ENCODE data around the gene SOCS1. TPM values are rescaled to one million over a fixed set of nuclear protein-coding genes. Genes with fewer than 3 reads are reported as not detected.

SOCS1 gene
- total RNA-seq, 1 donor from 2014 or later = 0.79 TPM

DNA sequence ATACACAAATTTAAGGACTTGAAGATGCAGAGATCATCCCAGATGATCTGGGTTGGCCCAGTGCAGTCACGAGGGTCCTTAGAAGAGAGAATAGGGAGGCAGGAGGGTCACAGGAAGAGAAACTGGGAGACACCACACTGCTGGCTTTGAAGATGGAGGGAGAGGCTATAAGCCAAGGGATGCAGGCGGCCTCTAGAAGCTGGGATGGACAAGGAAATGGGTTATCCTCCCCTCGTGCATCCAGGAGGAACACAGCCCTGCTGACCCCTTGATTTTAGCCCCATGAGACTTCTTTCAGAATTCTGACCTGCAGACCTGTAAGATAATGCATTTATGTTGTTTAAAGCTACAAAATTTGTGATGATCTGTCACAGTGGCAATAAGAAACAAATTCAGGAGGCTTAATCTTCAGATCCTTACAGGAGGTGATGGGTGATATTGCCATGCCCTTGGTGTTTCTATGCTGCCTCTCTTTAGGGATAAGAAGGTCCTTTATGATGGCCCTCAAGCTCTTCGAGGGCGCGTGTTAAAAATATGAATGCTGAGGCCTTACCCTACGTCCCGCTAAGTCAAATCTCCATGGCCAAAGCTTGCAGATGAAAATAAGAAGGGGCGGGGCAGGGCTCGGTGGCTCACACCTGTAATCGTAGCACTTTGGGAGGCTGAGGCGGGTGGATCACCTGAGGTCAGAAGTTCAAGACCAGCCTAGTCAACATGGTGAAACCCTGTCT lies 21.8 kb upstream of the SOCS1 start:
- Histone ChIP-seq H3K27me3 (ENCODE audit: control insufficient read depth, insufficient read depth, low read length) (peaks cover 2% of the 10 kb centered on the region), H3K36me3 (ENCODE audit: control insufficient read depth, insufficient read depth, low read length) (no peaks in the 10 kb centered on the region), H3K4me3 (ENCODE audit: low read depth, low read length) (no peak overlapping the region)
- TF ChIP-seq, protein P1, sequence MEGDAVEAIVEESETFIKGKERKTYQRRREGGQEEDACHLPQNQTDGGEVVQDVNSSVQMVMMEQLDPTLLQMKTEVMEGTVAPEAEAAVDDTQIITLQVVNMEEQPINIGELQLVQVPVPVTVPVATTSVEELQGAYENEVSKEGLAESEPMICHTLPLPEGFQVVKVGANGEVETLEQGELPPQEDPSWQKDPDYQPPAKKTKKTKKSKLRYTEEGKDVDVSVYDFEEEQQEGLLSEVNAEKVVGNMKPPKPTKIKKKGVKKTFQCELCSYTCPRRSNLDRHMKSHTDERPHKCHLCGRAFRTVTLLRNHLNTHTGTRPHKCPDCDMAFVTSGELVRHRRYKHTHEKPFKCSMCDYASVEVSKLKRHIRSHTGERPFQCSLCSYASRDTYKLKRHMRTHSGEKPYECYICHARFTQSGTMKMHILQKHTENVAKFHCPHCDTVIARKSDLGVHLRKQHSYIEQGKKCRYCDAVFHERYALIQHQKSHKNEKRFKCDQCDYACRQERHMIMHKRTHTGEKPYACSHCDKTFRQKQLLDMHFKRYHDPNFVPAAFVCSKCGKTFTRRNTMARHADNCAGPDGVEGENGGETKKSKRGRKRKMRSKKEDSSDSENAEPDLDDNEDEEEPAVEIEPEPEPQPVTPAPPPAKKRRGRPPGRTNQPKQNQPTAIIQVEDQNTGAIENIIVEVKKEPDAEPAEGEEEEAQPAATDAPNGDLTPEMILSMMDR (IDR thresholded peaks at IDR 0.05; ENCODE audit: insufficient read depth, low read length, severe bottlenecking) = no peak
- FAIRE-seq (no peak), DNase-seq (ENCODE audit: low read depth) (no peak)

DNA sequence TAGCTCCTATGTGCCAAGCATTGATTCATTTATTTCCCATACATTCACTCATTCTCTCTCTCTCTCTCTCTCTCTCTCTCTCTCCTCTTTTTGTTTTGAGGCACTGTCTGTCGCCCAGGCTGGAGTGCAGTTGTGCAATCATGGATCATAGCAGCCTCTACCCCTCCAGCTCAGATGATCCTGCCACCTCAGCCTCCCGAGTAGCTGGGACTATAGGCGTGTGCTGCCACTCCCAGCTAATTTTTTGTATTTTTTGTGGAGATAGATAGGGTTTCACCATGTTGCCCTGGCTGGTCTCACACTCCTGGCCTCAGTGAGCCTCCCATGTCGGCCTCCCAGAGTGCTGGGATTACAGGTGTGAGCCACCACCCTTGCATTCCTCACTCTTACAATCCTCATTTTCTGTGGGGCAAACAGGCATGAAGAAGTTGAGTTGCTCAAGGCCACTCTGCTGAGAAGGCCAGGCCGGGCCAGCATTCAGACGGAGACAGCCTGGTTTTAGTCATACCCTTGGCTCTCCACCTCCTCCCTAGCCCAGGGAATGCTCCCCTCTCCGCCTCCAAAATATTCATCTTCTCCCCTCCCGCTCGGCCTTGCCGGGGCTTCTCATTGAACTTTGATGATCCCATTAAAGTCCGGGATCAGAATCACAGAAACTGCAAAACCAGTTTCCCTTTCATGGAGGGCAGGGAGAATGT lies 21.0 kb upstream of the SOCS1 start:
- FAIRE-seq (no peak), DNase-seq (ENCODE audit: low read depth) (no peak)
- Histone ChIP-seq H3K36me3 (ENCODE audit: control insufficient read depth, insufficient read depth, low read length) (no peaks in the 10 kb centered on the region), H3K4me3 (ENCODE audit: low read depth, low read length) (no peak overlapping the region), H3K27me3 (ENCODE audit: control insufficient read depth, insufficient read depth, low read length) (peaks cover 2% of the 10 kb centered on the region)
- TF ChIP-seq, protein P1 (IDR thresholded peaks at IDR 0.05; ENCODE audit: insufficient read depth, low read length, severe bottlenecking) = no peak

DNA sequence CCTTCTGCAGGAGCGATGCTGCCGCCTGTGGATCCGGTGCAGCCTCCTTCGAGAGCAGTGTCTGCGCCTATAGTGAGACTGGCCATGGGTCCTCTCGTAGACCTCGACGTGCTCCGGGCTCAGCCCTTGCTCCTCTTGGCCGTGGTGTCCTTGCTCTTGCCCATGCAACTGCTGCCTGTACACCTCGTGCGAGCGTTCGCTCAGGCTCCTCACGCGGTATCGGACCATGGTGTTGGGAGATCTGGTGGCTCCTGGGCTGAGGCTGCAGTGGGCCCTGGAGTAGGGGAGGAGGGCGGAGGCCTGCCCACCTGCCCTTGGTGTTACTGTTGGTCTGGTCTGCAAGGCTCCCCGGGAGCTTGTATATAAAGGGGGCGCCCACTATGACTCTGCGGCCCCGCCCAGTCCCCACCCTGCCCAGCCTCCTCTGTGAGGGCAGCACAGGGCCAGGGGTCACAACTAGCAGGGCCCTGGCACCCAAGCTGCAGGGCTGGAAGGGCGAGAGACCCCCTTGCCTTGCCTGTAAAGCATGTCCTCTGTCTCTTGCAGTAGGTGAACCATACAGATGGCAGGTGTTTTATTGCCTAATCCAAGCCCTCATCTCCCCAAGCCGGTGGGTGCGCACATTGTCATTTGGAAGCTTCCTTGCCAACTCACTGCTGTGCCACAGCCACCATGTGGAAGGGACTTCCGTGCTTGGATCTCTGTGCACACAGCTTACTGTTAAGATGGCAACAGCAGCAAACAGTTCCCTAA lies 20.3 kb upstream of the SOCS1 start, which contains the start of gene PRM2:
PRM2 (minus strand) TSS at position 338 of the 753 bp plus-strand sequence; CDS start at position 228, 110 bp downstream.
- no peaks in the 10 kb centered on the region for H3K36me3 ChIP-seq (ENCODE audit: control insufficient read depth, insufficient read depth, low read length)
- DNase-seq (ENCODE audit: low read depth) = no peak
- no peak for FAIRE-seq
- no peak within 1 kb of the TSS for H3K4me3 ChIP-seq (ENCODE audit: low read depth, low read length)
- H3K27me3 ChIP-seq (ENCODE audit: control insufficient read depth, insufficient read depth, low read length) = peaks cover 2% of the 10 kb centered on the region
- TF ChIP-seq, protein P1 (IDR thresholded peaks at IDR 0.05; ENCODE audit: insufficient read depth, low read length, severe bottlenecking) = no peak

DNA sequence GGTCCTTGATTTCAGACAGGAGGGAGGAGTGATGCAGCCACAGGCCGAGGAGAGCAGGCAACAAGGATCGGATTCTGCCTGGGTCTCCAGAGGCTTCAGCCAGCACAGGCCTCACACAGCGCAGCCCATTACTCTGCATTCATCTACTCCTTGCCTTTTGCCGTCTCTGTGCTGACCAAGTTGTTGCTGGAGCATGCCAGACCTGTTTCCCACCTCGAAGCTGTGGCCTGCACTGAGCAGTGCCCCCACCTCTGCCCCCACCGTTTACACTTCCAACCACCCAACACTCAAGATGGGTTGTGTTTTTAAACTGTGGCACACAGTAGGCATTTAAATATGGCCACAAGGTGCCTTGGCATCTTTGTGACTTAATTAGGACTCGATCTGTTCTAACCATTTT lies 19.0 kb upstream of the SOCS1 start:
- Histone ChIP-seq H3K27me3 (ENCODE audit: control insufficient read depth, insufficient read depth, low read length) (peaks cover 2% of the 10 kb centered on the region), H3K36me3 (ENCODE audit: control insufficient read depth, insufficient read depth, low read length) (no peaks in the 10 kb centered on the region), H3K4me3 (ENCODE audit: low read depth, low read length) (no peak overlapping the region)
- DNase-seq (ENCODE audit: low read depth) = no peak
- TF ChIP-seq, protein P1 (IDR thresholded peaks at IDR 0.05; ENCODE audit: insufficient read depth, low read length, severe bottlenecking) = no peak
- FAIRE-seq = no peak

DNA sequence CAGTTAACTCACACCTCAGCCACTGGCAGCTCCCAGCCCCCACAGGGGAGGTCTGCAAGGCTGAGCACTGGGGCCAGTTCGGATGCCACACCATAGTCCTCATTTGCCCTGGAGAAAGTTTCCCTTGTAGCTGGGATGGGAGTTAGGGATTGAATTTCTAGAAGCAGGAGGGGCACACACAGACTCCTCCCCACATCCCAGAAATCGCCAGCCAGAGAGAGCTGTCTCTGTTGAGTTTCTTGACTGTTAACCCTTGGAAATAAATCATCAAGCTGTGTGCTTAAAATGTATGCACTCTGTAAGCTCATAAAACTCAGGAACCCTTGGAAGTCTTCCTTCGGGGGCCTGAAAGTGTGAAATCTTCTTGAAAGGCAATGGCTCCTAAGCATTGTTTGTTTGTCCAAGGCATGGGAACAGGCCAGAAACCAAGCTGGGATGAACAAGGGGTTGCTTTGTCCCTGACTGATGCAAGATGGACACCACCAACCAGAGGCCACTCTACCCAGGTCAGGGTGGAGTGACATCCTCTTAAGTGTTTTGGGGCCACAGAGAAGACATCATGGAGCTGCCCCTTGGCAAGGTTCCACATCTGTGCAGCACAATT lies 17.8 kb upstream of the SOCS1 start:
- Histone ChIP-seq H3K36me3 (ENCODE audit: control insufficient read depth, insufficient read depth, low read length) (no peaks in the 10 kb centered on the region), H3K4me3 (ENCODE audit: low read depth, low read length) (no peak overlapping the region), H3K27me3 (ENCODE audit: control insufficient read depth, insufficient read depth, low read length) (peaks cover 2% of the 10 kb centered on the region)
- no peak for FAIRE-seq
- TF ChIP-seq, protein P1 (IDR thresholded peaks at IDR 0.05; ENCODE audit: insufficient read depth, low read length, severe bottlenecking) = no peak
- no peak for DNase-seq (ENCODE audit: low read depth)
